GM21576 (cell line): ENCODE measurements around the gene WASL.
A peak's percentile ranks its signal among the peaks of the same experiment; 100 is the strongest.

Source experiments
- ATAC-seq: cut with Tn5 transposase; IDR thresholded peaks from one replicate; pipeline ENCODE4 v1.9.1; 2021; ENCODE audit warnings: mild to moderate bottlenecking, moderate library complexity; ENCODE audit not compliant: unreplicated experiment

WASL gene

DNA sequence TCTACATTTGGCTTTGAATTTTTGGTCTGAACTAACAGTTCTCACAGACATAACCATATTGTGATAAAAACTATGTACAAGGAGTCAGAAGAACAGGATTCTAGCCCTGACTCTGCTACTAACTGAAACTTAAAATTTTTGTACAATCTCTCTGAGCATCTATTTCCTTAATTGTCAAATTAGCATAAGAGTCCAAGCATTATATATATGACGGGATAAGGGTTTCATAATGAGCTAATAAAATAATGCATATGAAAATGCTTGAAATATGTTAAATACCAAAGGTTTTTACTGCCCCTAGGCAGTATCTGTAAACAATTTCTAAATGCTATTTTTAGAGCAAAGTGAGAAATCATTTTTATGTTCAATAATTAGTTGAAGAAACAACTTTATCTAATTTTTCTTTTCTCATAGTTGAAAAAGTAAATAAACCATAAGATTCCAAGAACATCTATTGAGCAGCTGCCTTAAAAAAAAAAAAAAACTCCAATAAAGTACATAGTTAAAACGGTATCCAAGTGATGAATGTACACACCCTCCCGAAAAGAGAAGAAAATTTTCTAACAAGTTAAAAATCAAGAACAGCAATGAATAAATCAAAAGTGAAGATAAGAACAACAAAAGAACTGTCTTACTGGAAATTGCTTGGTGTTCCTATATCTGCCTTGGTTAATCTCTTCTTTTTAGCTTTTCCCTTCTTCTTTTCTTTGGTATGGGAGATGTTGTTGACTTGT, 52.7 kb downstream of the WASL start:
- ATAC-seq, result no peak

DNA sequence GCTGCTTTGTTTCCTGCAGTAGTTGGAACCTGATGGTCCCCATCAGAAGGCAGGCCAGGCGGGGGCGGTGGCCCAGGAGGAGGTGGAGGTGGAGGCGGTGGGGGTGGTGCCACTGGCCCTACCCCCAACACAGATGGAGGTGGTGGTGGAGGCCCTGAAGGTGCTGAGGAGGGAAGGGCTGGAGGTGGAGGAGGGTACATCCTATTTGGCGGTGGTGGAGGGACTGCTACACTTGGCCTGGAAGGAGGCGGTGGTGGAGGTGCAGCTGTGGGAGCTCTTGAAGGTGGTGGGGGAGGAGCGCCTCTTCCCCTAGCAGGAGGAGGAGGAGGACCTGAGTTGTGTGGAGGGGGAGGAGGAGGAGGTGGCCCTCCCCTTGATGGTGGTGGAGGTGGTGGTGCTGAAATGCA, 56.3 kb downstream of the WASL start:
- no peak for ATAC-seq

DNA sequence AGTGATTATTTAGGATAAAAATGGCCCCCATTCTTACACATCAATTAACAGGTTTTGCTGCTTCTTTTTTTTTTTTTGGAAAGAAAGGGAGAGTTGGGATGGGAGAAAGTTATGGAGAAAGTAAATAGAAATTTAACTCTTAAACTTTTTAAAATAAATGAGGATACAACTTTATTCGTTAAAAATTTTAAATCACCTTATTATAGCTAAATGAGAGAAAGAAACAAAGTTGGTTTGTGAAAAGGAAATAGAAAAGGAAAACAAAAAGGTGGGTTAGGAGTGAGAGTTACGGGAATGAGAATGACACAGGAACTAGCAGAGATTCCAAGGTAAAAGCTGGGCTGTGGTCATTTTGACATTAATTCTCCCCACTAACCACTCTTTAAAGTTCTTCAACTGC, 58.3 kb downstream of the WASL start:
- no peak for ATAC-seq

DNA sequence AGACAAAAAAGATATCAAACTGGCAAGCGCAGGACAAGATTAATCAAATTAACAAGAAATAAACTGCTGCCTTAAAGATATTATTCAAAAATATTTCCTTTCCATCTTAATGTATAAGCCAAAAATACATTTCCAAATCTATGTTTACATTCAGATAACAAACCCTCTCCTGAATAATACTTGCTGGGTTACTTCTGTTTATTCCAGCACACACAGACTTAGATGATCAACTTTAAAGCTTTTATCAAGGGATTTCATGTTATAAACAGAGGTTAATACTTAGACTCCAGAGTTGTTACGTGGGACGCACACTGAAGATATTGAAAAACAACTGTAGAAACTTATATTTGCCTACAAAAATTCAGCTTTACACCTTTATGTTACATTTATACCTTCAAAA, 59.6 kb downstream of the WASL start:
- ATAC-seq, result no peak

DNA sequence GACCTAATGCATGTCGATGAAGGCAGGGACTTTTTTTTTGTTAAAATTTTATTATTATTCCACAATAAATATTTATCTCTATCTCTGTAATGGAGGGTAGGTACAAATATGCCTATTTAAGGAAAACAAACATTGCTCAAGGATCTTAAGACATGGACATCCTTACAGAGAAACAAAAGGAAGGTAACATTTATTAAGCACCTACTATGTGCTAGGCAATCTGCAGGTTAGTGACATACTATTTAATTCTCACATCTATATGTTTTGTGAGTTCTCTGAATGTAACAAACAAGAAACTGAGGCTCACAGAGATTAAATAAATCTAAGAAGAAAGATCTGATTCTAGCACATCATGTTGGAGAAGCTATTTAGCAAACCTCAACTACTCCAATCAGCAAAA, 61.1 kb downstream of the WASL start:
- no peak for ATAC-seq

DNA sequence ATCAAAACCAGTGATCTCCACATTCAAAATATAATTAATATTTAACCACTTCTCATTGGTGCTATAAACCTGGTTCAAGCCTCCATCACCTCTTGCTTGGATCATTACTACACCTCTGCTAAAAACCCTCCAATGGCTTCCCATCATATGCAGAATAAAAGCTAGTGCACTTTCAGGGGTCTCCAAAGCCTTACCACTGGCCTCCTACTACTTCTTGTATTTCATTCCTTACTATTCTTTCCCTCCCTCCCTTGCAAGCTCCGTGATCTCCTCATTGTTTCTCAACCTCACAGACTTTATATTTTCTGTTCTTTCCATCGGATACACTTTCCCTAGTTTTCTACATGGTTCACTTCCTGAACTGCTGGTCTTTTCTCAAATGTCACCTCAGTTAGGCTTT, 61.6 kb downstream of the WASL start:
- no peak for ATAC-seq

DNA sequence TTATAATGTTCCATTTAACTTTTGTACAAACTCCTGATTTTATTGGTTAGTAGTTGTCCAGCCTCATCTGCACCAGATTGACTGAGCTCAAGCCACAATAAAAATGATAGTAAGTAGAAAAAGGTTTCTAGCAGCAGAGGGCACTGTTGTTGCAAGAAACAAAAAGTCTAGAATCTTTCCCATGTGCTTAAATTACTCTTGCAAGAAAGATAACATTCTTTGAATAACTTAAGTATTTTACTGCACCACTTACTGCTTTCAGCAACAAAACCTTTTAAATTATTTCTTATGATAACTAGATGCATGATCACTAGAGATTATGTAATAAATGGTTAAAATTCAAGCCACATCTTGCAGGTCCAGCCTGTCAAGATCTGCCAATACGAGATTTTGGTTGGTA, 66.1 kb downstream of the WASL start:
- ATAC-seq, result peak; percentile 59

DNA sequence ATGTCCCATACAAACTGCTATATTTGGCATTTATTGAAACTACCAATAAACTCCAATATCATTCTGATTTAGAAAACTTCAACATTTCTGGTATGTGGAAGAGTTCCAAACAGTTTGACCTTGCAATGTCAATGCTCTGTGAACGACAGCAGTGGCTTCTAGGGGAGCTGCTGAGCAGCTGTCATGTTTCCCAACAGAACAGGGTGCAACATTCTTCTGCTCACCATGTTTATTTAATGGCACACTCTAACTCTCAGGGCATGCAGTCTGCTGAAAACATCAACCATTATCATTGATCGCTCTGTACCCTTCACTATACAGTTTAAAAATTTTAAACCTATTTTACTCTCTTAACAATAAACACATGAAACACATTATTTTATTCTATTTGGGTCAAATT, 67.2 kb downstream of the WASL start:
- ATAC-seq, result no peak

DNA sequence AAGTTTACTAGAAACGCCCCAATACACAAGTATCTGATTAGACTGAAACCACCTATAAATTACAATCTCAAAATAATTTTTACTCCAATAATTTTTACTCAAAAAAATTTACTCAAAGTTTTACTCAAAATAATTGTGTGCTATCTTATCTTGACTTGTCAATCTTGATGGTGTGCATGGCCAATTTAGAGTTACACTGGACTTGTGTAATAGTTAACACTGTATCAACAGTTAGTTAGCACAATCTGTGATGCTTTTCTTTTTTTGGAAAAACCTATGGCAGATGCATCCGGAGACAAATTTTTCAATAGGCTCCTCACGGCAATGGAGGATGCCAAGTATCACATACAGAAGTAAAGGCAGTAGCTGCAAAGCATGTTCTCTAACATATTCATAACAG, 68.2 kb downstream of the WASL start:
- ATAC-seq, result no peak

DNA sequence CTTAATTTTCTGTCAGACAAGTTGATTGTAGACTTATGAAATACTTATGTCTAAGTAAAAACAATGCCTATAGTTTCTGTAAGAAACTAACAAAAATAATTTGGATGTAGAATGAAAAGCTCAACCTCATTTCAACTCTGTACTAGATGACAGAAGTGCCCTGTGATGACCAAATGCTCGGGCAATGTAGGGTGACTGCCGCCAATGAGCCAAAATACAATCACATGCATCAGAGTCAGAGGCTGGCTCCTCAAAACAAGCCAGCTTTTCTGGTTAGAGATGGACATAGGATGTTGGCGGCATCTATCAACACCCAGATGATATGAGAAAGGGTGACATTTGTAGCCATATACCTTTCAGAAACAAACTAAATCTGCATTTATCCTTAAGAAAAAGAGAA, 69.2 kb downstream of the WASL start:
- ATAC-seq, result no peak

DNA sequence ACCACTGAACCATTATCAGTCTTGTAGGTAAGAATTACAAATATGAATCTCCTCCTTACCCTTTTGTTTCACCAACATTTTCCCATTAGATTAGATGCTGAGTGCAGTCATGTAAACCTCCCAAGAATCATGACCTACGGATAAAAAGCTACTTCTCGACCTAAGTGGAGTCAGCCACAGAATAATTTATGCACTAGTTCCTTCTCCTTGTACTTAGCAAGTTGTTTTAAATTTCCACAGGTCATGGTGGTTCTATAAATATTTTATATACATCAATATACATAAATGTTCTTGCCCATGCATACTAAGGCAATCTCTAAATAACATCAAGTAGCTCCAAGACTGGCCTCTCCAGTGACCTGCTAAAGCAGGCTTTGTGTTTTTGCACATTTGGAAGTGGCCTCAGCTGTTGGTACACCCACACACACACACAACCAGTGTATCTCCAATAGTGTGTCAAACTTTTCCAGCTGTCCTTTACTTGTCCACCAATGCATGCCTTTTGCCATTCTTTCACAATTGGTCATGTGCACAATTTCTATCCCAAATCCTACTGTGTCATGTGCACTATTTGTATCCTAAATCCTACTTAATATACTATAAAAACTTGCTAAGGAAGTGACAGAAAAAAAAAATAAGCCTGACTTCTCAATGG, 71.6 kb downstream of the WASL start:
- no peak for ATAC-seq

DNA sequence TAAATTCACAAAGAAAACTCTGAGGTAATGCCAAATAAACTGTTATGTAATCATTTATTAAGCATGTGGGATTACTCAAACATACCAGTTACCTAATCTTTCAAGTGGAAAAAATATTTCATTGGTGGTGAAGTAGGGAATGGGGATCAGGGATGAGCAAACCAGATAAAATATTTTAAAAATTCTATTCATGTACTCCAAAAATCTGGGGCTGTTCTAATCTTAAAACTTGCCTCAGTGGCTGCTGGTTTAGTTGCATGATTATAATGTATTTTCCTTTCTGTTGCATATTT, 73.7 kb downstream of the WASL start:
- no peak for ATAC-seq

DNA sequence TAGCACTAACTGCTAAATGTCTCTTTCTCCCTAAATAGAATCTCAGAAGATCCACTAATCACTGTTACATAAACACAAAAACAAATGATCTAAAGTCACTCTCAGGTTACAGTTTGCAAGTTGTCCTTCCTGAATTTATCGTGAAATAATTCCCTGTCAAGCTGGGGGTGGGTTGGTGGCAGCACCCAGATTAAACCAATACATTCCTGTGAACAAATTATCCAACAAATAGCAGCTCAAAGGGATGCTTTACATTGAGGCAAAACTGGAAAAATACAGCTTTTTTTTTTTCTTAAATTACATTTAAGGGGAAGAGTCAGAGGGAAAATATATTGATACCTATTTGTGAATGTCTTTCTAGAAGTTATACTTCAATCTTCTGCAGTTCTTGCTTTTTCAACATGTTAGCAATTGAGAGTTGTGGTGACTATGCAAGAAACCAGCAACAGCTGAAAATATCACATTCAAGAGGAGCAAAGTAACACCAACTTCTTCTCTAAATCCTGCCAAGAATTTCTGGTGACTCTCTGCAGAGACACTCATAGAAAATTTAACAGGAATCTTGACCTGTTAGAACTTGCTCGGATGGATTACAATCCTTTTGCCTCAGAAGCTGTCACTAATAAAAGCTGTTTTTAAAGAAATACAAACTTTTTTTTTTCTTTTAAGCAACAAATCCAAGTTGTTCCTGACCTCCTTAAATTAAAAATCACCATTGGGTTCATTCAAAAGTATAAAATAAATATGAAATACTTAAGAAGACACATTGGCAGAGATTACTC, 74.2 kb downstream of the WASL start:
- ATAC-seq, result no peak

DNA sequence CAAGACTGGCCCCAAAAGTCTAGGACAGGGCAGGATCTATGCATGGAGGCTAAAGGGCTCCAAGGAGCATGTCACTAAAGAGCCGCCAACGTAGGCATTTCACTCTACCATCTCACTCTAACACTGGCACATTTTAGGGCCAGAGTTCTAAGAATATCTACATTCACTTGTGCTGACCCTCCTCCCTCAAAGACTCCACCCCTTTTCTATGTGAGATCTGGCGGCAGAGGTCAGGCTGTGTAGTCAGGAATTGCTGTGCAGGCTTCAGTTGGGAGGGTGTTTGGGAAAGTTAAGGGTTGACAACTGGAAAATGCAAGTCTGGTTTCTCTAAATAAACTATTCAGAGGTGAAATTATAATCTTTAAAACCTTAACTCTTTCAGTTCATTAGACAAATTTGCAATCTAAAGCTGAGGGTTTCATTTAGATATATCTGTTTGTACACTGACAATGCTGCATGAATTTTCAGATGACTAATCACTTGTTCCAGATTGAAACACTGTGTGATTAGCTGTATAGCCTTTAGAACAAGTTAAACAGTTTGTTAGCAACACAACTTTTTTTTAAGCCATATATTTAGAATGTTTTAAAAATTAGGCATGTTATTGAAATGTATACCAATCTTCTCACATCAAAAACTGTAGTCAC, 74.9 kb downstream of the WASL start:
- ATAC-seq, result no peak

DNA sequence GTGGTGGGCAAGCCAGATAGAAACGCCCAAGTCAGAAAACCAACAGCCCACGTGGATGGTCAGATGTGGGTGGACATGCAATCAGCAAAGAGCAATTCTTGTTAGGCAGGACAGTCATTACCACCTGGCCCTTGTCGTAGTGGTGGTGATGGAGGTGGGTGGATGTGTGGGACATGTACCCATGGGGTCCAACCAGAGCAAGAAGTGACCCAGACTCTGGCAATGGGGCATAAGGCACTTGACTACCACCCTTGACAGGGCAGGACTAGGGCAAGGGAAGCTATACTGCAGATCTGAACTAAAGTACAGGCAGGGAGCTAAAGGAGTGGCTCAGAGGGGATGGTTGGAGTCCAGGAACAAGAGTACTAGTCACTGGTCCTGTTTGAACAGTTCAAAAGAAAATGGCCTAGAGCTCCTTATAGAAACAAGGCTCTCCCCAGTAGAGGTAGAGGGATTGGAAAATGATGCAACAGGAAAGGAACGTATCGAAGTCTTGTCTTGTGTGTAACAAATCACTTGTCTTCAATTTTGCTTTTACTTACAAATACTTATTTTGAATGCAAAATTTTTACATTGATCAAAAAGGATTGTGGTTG, 75.6 kb downstream of the WASL start:
- ATAC-seq, result no peak

DNA sequence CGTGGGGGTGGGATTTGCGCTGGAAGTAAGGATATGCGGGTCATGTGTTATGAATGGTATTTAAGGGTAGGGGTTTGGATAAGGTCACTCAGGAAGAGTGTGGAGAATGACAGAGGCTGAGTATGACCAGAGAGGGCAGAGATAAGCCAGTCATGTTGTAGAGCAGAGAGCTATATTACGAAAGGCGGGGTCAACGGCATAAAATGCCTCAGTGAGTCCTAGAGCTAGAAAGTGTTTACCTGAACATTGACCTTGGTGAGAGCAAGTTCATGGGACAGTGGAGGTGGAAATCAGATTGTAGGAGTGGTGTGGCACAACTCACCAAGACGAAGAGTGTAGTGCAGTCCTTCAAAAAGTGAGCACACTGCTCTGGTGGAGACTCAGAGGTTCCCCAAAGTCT, 79.3 kb downstream of the WASL start:
- no peak for ATAC-seq

DNA sequence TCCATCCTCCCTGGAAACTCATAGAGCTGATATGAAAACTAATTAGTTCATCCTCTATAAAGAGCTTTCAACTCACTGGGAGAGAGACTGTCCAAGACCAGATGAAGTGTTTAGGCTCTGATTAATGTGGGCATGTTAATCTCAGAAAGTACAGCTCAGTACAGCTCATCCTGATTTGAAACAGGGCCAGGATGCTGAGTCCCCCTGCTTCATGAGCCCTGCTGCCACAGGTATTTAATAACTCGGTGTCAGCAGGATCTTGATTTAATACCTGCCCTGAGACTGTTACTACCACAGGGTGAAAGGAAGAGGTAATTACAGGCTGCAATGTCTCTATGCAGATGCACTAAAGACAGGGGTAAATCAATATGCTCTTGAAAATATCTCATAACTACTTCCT, 82.3 kb downstream of the WASL start:
- ATAC-seq, result no peak

DNA sequence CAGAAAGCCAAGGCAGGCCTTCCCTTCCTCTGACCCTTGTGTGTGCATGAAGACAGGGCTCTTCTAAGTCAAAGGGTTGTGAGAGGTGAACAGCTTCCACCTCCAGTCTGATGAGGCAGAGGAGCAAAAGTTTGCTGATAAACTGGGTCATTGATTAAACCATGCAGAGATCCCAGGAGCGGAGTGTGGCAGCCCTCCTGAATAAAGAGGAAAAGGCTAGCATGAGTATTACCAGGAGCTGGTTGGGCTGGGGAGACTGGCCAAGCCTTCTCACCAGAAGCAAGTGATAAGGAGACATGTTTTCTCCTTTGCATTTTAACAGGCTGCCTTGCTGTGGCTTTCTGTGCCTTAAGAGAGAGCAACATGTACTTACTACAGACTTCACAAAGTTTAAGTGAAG, 82.9 kb downstream of the WASL start:
- no peak for ATAC-seq

DNA sequence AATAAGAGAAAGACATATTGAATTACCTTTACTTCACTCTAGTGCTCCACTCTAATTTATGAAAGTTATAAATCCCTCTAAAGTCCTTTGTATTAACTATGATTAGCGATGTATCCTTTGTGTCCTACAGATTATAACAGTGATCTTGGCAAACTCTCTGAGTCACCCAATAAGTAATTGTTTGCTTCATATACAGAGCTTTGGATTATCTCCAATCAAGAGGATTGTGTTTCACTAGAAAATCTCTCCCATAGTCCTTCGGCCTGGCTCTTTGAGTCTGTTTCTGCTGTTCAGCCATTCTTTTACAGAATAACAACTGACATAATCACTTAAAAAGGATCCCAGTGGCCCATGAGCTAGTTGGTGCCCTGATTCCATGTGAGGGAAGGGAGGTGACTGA, 83.6 kb downstream of the WASL start:
- ATAC-seq, result no peak

DNA sequence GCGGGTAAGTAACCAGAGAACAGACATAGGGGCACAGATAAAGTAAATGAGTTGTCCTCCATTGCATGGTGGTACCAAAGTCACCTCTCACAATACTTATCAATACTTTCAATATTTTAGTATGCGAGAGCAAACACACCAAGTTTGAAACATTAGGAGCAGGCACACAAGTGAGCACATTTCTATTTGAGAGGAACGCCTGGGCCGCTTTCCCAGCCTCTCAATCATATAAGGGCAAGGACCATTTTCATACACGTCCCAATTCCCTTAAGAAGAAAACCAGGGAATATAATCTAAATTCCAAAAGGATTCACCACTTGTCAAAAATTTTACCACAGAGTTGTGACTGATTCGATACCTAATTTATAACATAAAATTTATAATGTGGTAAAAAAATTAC, 85.6 kb downstream of the WASL start:
- ATAC-seq, result no peak

DNA sequence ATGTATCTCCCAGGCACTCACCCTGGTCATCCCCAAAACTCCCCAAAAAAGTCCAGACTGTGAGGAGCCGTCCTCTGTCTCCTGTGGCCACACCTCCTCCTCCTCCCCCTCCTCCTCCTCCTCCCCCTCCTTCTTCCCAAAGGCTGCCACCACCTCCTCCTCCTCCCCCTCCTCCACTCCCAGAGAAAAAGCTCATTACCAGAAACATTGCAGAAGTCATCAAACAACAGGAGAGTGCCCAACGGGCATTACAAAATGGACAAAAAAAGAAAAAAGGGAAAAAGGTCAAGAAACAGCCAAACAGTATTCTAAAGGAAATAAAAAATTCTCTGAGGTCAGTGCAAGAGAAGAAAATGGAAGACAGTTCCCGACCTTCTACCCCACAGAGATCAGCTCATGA, 86.0 kb downstream of the WASL start:
- no peak for ATAC-seq

DNA sequence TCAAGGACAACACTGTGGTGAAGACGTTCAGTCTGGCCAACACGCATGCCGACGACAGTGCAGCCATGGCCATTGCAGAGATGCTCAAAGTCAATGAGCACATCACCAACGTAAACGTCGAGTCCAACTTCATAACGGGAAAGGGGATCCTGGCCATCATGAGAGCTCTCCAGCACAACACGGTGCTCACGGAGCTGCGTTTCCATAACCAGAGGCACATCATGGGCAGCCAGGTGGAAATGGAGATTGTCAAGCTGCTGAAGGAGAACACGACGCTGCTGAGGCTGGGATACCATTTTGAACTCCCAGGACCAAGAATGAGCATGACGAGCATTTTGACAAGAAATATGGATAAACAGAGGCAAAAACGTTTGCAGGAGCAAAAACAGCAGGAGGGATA, 86.5 kb downstream of the WASL start:
- no peak for ATAC-seq
